ENCODE results near the gene GGTLC2. TPM values are rescaled to one million over a fixed set of nuclear protein-coding genes. Genes with fewer than 3 reads are reported as not detected.
"Not testable (repeated sequence)": the region's sequence is repeated elsewhere in the genome, so short reads cannot be mapped to it uniquely, and the experiment has no call there.

GGTLC2 gene
- total RNA-seq: not detected

DNA sequence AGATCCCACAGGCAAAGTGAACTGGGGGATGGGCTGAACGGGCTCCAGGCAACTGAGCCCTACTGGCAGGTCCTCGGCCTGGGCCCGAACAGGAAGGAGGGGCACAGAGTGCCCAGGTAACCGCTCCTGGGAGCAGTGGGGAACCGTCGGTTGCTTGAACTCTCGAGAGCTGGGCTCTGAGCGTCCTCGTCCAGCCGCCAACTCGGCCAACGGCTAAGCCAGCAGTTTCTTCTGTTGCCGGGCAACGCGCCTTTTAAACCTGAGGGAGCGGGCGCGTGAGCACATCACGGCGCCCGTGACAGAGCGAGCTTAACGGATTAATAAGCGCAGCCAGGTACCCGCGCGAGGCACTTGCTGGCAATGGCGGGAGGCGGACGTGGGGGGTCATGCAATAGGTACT, at the start of gene GGTLC2:
GGTLC2 (plus strand) TSS at position 301 of the 400 bp plus-strand sequence. CDS start 1,732 bp downstream, outside the sequence.
- H3K4me3 ChIP-seq (ENCODE audit: low read depth, poor library complexity, severe bottlenecking); DNase-seq (ENCODE audit: low spot score in 2 of 2); intact Hi-C loops (cut with DNase I; ENCODE audit: low total_unique reads): not testable (repeated sequence)
- no CpG with 5 or more reads among the region's 30 CpGs for WGBS, 2 donors

DNA sequence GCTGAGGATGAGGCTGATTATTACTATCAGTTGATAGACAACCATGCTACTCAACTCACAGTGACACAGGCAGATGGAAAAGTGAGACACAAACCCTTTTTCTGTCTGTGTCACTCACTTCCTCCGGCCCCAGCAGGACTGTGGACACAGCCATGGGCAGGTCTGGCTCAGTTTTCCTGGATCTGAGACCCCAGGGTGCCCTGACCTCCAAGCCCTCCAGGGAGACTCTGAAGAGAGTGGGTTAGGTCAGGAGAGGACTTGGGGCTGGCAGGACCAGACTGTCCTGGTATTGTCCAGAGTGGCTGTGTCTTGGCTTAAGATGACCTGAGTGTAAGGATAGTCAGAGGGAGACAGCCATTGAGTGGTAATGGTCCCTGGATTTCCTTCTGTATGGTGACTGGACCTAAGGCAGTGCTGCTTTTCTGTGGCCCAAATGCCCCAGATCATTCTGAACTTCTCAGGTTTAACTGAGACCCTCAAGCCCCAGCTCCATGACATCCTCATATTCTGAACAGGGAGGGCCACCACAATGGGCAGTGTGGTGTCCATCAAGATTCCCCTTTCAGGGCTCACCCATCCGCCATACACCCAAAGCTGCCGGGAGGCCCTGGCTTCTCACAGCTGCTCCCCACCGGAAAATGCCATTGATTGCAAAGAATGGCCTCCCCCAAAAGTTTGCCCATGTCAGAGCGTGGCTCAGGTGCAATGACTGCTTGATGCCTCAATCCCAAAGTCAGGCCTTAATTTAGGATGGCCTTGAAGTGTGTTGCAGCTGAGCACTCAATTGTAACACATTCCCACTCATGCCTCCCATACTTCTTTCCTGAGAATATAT, 49.2 kb upstream of the GGTLC2 start:
- intact Hi-C loops (cut with DNase I; ENCODE audit: low total_unique reads): no loop called here
- H3K4me3 ChIP-seq (ENCODE audit: low read depth, poor library complexity, severe bottlenecking): no peak overlapping the region
- WGBS, 2 donors: 69 to 75% methylated on average over 5 of the region's 5 CpGs
- peak in 1 of 2 donors; percentile 48 for DNase-seq (ENCODE audit: low spot score in 2 of 2)
- no peak for TF ChIP-seq POLR2A (IDR thresholded peaks at IDR 0.05)
- TF ChIP-seq, protein P1, sequence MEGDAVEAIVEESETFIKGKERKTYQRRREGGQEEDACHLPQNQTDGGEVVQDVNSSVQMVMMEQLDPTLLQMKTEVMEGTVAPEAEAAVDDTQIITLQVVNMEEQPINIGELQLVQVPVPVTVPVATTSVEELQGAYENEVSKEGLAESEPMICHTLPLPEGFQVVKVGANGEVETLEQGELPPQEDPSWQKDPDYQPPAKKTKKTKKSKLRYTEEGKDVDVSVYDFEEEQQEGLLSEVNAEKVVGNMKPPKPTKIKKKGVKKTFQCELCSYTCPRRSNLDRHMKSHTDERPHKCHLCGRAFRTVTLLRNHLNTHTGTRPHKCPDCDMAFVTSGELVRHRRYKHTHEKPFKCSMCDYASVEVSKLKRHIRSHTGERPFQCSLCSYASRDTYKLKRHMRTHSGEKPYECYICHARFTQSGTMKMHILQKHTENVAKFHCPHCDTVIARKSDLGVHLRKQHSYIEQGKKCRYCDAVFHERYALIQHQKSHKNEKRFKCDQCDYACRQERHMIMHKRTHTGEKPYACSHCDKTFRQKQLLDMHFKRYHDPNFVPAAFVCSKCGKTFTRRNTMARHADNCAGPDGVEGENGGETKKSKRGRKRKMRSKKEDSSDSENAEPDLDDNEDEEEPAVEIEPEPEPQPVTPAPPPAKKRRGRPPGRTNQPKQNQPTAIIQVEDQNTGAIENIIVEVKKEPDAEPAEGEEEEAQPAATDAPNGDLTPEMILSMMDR (IDR thresholded peaks at IDR 0.05): no peak

DNA sequence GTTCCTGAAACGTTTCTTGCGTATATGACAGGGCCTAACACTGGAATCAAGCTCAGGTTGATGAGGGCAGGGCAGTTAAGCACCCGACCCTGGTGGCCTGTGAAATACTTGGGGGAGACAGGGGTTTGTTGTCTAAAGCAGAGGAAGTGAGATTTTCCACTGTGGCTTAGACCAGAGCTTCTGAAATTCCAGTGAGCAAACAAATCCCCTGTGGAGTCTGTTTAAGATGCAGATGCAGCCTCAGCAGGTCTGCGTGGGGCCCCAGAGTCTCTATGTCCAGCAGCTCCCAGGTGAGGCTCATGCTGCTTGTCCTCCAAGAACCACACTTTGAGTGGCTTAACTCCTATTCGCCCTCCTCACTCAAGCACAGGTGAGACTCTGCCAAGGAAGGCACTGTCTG, 46.3 kb upstream of the GGTLC2 start:
- intact Hi-C loops (cut with DNase I; ENCODE audit: low total_unique reads): no loop called here
- DNase-seq (ENCODE audit: low spot score in 2 of 2): no peak
- TF ChIP-seq POLR2A (IDR thresholded peaks at IDR 0.05): no peak
- TF ChIP-seq, protein P1 (IDR thresholded peaks at IDR 0.05): no peak
- WGBS, 2 donors: 64 to 68% methylated on average over 5 of the region's 5 CpGs
- H3K4me3 ChIP-seq (ENCODE audit: low read depth, poor library complexity, severe bottlenecking): no peak overlapping the region

DNA sequence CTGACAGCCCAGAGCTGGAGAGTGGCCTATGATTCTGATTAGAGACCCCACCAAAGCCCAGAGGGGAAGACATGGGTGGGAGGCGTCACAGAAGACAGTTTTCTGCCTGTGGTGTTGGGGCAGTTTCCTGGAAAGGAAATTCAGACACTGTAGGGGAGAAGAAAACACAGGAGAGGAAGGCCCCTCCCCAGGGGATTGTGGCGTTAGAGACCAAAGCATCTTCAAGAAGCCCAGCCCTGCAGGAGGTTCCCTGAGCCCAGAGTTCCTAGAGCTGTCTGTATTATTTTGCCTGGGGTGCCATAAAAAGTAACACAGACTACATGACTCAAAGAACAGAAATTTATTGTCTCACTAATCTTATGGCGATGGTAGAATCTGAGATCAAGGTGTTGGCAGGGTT, 45.2 kb upstream of the GGTLC2 start:
- WGBS, 2 donors: 50 to 54% methylated on average over 3 of the region's 3 CpGs
- intact Hi-C loops (cut with DNase I; ENCODE audit: low total_unique reads): no loop called here
- H3K4me3 ChIP-seq (ENCODE audit: low read depth, poor library complexity, severe bottlenecking): no peak overlapping the region
- no peak for TF ChIP-seq POLR2A (IDR thresholded peaks at IDR 0.05)
- TF ChIP-seq, protein P1 (IDR thresholded peaks at IDR 0.05): no peak
- DNase-seq (ENCODE audit: low spot score in 2 of 2): no peak

DNA sequence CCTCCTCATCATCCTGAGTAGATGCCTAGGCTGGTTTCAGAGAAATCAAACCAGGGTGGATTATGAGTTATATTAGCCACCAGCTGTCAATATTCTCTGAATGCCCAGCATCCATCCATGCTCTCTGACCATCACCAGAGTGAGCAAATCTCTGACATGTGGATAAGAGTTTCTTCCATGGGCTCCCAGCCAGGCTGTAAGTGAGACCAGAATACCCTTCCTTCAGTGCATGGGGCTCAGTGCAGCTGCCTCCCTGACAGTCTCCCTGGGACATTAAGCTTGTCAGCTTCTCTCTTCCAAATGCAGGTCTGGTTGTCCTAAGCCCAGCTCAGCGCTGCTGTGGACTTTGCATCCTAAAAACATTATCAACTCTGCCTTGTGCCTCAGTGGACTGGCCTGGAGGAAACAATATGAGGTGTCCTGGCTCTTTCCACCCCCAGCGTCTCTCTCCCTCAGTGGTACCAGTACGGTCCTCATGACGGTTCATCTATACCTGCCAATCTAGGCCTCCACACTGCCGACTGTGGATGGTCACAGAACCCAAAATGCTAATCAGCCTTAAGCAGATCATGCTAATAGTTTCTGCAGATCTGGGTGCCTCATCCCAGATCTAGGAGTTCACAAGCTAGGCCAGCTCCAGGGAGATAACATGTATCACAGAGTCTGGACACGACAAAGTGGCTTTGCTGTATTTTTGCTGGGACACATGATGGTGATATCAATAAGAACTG, 43.7 kb upstream of the GGTLC2 start:
- DNase-seq (ENCODE audit: low spot score in 2 of 2): no peak
- intact Hi-C loops (cut with DNase I; ENCODE audit: low total_unique reads): no loop called here
- 82 to 91% methylated on average over 6 of the region's 6 CpGs for WGBS, 2 donors
- no peak for TF ChIP-seq POLR2A (IDR thresholded peaks at IDR 0.05)
- TF ChIP-seq, protein P1 (IDR thresholded peaks at IDR 0.05): no peak
- H3K4me3 ChIP-seq (ENCODE audit: low read depth, poor library complexity, severe bottlenecking): no peak overlapping the region

DNA sequence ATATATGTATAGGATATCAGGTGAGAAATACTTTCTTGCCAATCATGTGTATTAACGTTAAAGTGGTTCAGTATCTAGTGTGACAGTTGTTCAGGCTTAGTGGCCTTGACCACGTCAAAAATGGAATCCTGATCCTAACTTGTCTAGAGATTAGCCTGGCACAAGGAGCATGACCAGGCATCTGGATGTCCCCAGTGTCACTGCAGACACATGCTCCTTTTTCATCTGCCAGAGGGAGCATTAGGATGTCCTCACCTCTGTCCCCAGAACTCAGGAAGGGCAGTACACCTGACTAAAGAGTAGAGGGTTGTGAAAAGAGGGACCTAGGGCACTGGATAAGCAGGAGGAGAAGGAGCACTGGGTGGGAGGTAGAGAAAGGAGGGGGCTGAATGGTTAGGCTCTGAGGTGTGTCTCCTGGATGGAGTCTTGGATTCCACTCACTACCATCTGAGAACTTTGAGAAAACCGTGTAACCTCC, 40.9 kb upstream of the GGTLC2 start:
- no peak for DNase-seq (ENCODE audit: low spot score in 2 of 2)
- intact Hi-C loops (cut with DNase I; ENCODE audit: low total_unique reads): no loop called here
- no peak overlapping the region for H3K4me3 ChIP-seq (ENCODE audit: low read depth, poor library complexity, severe bottlenecking)
- TF ChIP-seq, protein P1 (IDR thresholded peaks at IDR 0.05): no peak
- TF ChIP-seq POLR2A (IDR thresholded peaks at IDR 0.05): no peak
- WGBS, 2 donors: 84 to 89% methylated on average over 3 of the region's 3 CpGs

All from lower leg skin (tissue), 4 donors.